Umbilical cord (tissue), 2 donors: ENCODE results near the gene SUCNR1. TPM values are rescaled to one million over a fixed set of nuclear protein-coding genes. Genes with fewer than 3 reads are reported as not detected.
"Not testable (repeated sequence)": the region's sequence is repeated elsewhere in the genome, so short reads cannot be mapped to it uniquely, and the experiment has no call there.

ENCODE experiments used
- DNase-seq: peaks from one replicate; pipeline ENCODE4 v3.0.0-alpha.2; 2015; ENCODE audit warnings: low spot score
- total RNA-seq: library from RNA; depleted of rRNA; stranded (reverse); fragments of >200 nt; gene quantifications from one replicate; pipeline ENCODE4 v1.2.3, GENCODE V29; 2014; ENCODE audit warnings: low replicate concordance; ENCODE audit not compliant: insufficient read depth

Gene SUCNR1
- total RNA-seq, 1 donor from 2014 or later = 1.4 TPM

DNA sequence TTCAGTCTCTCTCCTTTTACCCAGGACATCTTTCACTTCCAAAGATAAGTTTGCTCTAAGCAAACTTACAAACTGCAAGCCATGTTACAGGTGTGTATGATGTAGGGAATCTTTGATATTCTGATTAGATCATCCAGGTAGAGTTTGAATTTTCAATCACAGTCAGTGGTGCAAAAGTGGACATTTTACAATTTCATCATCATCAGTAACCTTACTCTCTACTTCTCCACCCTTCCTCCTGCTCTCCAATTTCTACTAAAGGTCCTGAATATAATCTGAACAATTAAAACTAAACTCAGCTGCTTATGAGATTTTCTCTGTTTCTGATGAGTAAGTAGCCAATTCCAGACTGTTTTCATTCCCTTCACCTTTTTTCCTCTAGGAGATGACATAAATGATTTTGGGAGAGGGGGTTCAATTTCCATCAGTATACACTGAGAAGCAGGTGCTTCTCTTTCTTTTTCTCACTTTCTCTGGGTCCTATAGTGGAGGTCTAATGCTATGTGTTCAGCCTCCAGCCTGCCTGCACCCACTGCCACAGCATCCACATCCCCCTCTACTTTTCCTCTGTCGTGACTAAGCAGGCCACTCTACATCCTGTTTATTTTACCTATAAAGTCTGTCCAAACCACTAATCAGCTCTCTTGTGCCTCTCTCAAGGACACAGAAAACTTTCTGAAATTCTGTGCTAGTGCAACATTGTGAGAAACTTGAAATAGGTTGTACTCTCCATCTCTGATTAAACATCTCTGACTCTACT lies 27.6 kb downstream of the SUCNR1 start:
- DNase-seq = no peak

DNA sequence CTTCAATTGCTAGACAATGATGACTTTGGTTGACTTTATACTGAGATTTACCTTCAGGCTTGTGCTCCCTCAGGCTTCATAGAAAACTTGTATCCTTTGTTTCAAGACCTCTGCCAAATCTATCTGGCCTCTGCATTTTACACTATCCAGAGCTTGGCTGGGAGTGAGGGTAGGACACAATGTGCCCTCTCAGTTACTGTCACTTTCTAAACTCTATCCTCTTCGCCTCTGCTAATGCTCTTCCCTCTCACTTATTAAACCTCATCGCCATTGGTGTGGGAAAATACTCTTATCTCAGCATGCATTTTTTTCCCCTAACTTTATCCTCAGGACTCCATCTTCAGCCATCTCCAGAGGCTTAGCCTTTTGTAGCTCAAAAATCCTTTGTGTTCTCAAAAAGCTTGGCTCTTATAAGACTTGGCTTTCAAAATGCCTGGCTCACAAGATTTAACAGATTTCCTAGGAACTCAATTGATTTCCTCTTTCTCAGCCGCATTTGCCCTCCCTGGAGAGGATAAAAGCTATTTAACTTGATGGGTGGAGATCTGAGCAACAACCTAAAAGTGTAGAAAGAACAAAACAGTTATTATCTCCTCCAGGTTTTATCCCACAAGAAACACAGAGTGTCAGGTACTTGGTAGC lies 28.3 kb downstream of the SUCNR1 start:
- DNase-seq = peak; percentile 24

DNA sequence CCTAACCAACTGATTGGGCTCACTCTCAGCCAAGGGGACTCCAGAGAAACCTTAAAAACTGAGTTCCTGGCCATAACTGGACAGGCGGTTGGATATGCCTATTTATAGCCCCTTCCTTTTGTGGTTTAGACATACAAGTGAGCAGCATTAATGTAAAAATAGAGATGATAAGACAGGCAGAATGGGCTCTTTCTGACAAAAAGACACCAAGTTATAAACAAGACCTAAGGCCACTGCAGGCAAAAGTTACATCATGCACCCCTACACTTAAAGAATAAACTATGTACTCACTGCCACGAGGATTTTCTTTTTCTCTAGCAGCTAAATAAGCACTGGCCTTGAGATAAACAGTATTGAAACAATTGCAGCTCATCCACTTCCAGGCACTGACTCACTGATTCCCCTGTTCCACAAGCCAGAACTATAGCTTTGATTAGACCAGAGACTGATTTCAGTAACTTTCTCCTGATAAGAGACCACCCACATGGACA lies 30.1 kb downstream of the SUCNR1 start:
- DNase-seq = peak; percentile 48

DNA sequence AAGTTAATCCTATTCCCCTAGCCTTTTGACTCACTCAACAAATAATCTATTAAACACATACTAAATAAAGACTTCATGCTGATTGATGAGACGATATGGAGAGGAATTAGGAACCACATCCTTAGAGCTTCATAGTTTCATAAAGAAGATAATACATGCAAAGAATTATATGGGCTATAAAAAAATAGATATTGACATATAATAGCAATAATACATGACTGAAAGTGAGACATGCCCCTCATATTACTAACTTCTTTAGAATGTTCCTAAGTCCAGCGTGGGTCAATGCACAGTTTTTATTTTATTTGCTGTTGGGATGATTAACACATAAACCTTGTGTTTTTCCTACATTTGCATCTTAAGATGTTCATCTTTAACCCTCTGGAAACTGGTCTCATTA lies 32.2 kb downstream of the SUCNR1 start:
- DNase-seq = no peak

DNA sequence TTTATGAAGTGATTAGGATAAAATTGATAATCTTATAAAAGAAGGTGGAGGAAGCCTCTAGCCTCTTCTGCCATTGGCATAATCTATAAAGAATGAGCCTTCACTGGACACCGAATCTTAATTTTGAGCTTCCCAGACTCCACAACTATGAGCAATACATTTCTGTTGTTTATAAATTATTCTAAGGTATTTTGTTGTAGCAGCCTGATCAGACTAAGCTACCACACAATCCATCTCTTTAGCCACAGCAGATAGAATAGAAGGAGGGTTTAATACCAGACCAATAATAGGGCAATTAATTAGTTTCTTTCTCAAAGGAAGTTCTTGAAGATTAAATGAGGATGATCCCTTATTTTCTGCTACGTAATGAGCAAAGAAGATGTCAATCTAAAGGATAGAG lies 33.3 kb downstream of the SUCNR1 start:
- DNase-seq = no peak

DNA sequence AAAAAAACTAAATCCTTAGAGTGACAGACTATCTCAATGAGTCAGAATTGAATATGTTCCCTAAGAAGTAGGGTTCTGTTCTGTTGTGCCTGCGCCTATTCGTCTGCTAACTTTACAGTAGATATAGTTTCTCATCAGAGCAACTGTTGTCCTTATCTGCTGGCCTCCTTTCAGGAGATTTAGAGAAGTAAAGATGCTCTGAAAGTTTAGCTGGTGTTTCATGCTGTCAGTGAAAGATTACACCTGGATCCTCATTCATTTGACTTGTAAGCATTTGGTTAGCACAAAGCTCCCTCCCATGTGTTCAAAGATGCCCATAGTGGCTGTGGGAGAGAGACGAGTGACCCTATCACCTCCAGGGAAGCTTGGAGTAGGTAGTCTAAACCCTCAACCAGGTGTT lies 35.0 kb downstream of the SUCNR1 start:
- no peak for DNase-seq

DNA sequence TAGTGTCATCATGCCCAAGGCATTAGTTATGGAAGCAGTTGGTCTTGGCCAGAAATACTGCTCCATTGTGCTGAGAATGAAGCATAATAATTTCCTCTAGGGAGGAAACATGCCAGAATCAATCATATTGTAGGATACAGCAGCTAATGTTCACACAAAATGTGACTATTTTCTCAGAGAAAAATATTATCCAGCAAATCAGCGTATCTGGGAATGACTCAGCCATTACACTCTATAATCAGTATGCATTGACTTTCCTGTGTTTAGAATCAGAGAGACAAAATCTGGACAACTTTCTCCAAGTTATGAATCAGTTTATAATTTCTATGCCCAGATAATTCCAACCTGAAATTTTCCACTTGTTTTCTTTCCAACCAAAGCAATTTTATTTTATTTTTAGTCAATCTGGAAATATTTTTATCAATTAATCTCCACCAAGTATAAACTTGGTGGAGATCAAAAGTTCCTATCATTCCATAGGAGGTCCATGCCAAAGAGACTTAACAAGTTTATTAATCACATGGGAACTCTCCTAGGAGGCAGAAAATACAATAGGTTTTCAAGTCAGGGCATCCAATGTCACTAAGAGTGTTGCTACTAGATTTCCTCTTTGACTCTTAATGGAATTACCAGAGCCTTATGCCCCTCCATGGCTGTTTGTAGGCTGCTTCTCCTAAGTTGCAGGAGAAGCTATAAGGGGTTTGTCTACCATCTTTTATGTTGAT lies 36.4 kb downstream of the SUCNR1 start:
- DNase-seq = no peak

DNA sequence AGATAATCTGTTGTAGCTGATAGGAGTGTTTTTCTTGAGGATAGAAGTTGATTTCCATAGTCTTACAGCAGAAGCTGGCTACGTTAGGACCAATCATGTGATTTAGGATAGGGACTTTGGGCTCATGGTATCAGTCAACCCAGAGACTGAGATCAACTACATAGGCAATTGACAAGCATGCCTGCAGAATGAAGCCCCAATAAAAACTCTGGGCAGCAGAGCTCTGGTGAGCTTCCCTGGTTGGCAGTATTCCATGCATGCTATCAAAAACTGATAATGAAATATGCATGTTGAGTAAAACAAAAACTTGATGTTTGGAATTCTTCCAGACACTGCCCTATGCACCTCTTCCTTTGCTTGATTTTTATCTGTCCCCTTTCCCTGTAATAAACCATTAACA lies 38.0 kb downstream of the SUCNR1 start:
- DNase-seq = no peak

DNA sequence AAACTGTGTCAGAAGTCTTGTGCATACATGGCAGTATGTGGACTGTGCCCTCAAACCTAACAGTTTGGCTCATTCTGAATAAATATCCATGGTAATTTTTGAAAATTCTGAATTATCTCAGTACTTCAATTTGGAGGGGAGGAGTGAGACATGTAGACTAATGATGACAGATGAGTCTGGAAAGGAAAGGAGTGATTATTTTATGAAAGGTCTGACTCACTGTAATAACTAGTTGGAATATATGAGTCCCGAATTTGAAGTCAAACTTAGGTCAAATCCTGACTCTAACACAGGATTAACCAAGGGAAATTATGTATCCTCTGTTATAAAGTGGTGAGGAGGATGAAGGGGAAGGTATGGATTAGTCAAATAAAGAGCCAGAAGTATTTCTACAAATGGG lies 38.6 kb downstream of the SUCNR1 start:
- no peak for DNase-seq

DNA sequence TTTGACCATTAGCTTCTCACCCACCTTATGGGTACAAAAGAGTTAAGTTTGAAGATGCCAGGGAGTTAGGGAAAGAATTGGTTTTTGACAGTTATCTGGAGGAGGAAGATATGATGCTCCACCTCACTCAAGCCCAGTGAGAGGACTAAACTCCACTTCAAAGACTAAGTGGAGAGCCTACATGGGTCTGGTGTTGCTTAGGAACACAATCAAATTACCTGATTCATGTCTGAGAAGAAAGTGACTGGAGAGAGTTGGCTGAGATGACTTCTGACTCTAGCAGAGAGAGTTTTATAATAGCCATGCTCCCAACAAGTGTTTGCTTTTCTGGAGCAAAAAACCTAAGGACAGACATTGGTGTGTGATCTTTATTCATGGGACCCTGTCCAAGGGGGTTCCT lies 43.3 kb downstream of the SUCNR1 start:
- no peak for DNase-seq

DNA sequence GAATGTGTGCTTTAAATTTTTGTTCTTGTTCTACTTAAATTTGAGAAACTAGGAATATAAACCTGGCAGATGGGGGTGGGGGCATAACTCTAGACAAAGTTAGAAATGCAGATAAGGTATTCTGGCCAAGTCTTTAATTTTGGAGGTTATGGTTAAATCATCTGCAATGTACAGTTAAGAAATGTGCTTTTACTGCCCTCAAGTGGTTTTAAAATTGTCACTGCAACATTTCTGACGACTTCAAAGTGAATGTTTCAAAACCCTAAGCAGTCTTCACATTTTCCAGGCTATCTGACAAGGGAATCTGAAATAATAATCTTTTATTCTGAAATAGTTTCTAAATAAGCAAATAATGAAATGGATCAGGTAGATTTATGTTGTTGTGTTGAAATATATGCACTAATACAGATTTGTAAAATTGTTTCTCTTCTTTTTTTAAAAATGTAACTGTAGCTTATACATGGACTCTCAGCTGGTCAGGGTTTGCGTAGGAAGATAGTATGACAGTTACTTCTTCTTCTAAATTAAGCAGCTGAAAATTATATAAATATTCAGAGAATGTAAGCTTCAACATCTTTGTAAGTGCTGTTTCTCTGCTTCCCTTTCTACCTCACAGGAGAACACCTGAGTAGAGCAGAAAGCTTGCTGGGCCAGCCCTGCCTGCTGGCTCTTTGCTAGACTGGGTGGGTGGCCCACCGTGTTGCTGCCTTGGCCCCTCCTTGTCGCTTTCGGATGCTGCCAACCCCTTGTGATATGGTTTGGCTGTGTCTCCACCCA lies 45.0 kb downstream of the SUCNR1 start:
- DNase-seq = peak; percentile 61

DNA sequence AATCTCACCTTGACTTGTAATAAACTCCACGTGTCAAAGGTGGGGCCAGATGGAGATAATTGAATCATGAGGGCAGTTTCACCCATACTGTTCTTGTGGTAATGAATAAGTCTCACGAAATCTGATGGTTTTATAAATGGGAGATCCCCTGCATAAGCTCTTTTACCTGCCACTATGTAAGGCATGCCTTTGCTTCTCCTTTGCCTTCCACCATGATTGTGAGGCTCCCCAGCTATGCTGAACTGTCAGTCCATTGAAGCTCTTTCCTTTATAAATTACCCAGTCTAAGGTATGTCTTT lies 45.5 kb downstream of the SUCNR1 start:
- no peak for DNase-seq

DNA sequence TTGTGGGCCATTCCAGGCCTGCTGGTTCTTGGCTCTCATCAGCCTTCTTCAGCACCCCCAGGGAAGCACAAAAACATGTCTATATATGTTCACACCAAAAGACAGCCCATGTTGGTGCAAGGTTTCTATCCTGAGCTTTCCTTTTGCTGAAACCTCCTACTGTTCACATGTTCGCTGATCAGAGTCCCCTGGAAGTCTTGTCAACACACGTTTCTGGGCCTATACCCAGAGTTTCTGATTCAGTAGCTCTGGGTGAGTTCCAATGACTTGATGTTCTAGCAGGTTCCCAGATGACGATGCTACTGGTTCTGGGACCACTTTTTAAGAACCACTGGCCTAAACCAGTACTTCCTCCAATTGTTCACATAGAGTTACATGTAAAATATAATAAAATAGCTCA lies 46.0 kb downstream of the SUCNR1 start:
- no peak for DNase-seq

DNA sequence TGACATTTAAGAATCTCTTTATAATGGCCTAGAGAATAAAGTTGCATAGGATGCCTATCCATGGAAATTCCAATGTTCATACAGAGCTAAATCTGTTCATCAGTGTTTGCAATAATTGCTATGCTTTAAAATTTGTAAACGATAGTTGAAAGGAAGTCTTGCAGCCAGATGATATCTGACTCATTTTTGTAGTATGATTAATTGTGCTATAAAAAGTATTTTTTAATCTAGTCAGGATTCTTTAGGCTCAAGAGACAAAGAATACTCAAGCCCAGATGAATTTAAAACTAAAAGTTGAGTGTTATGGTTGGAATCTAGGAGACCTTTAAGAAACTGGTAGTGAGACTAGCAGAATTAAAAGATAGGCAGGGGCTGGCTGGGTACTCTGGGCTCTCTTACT lies 50.5 kb downstream of the SUCNR1 start:
- DNase-seq = peak; percentile 25

DNA sequence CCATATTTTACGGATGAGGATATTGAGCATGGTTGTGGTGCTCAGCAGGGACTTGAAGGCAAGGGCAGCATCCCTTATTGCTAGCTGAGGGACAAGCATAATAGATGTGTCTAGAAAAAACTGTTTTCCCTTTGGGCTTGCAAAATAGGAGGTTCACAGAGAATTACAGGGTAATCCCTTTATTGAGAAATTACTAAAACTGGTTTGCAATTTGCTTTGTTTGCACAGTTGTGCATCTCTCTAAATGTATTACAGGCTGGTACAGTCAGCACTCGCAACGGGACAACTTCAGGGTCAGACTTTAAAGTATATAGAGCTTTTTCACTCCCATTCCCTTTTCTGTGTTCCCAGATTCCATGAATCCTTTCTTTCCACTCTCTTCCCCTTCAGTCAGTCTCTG lies 51.3 kb downstream of the SUCNR1 start:
- DNase-seq = no peak

DNA sequence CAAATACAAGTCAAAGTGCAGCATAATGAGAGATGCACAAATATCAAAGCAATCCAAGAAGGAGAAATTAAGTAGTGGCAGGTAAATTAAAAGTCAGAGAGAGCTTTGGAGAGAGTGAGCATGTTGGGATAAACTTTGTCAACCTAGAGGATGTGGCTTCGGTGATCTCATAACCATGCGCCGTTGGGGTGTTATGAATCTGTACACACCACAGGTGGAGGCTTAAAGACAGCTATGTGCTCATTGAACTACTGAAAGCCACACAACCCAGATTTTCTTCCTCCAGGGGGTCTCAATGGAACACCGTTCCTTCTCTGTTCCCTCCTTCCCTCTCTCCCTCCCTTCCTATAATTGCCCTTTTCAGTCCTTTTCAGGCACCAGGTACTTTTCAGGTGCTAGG lies 52.0 kb downstream of the SUCNR1 start:
- no peak for DNase-seq

DNA sequence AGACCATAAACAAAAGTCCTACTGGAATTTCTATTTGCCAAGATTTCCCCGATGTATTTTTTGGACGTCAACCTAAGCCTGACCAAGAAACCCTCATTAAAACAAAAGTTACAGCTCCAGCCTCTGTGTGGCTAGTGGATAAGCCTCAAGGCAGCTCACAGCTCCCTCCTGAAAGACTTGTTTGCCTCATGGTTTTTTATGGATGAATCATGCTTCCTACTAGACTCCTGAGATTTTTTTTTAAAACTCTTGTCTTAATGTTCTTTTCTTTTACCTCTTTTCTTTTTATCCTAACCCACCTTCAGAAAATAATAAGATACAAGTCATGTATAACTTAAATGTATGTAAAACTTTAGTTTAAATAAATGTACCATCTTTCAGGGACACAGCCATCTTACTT lies 52.4 kb downstream of the SUCNR1 start:
- DNase-seq = no peak

DNA sequence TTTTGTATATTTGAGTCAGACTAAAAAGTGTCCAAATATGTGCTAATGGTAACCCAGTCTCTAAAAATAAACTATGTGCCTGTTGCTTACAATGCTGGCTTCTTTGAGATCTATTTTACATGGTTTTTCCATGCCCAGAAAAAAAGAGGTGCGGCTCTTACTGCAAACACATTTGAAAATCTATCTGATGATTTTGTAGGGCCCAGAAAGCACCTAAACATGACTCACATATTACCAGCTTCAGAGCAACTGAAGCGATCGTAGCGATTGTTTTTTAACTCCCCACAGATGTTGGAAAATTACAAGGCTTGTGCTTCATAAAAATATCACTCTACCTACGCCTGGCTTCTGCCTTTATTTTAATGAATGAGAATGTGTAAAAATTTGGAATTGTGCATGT lies 53.5 kb downstream of the SUCNR1 start:
- DNase-seq = no peak

DNA sequence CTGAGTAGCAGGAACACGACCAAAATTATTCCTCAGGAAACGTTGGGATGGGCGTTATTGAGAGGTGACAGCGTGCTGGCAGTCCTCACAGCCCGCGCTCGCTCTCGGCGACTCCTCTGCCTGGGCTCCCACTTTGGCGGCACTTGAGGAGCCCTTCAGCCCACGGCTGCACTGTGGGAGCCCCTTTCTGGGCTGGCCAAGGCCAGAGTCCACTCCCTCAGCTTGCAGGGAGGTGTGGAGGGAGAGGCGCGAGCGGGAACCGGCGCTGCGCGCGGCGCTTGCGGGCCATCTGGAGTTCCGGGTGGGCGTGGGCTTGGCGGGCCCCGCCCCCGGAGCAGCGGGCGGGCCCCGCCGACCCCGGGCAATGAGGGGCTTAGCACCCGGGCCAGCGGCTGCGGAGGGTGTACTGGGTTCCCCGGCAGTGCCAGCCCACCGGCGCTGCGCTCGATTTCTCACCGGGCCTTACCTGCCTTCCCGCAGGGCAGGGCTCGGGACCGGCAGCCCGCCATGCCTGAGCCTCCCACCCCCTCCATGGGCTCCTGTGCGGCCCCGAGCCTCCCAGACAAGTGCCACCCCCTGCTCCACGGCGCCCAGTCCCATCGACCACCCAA lies 54.6 kb downstream of the SUCNR1 start:
- not testable (repeated sequence) for DNase-seq

DNA sequence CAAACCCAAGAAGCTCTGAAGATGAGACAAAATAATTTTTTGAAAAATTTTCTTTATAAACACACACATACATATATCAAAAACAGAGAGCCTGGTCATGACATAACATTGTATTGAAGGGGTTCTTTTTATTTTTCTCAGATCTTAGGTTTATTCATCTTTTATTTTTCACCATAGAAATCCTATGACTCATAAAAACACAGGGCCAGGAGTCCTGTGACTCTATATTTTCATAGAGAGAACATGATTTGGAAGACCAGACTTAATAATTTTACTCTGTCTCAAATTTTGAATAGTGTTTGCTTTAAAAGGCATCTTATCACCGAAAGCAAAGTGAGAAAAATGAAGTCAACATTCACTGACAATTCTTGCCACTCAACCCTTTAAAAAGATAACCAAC lies 57.7 kb downstream of the SUCNR1 start:
- no peak for DNase-seq

DNA sequence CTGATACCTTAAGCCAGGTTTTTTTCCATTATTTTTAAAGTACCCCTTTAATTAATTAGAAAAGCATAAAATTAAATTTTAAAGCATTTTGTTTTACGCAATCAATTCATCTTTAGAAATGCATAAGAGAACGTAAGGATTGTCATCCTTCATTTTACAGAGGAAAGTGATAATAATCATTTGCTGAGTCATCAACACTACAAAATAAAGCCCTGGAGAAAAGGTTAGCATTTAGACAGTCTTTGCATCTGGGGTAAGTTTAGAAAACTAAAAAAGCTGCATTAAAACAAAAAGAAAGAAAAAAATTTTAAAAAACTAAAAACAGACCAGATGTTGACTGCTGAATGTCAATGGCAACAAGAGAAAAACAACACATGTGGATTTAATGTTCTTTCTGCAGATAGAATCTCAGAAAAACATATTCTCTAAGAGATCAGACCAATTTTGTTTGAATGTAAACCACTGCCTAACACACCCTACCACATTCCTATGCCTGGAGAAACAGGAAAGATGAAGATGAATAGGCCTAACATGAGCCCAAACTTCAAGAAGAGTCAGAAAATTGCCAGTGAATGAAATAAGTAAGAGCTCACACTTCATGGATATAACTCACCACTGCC lies 59.9 kb downstream of the SUCNR1 start:
- DNase-seq = peak; percentile 61
